RWPE2 (cell line): ENCODE results near the gene AWAT2.
"Not testable (repeated sequence)": the region's sequence is repeated elsewhere in the genome, so short reads cannot be mapped to it uniquely, and the experiment has no call there.

Experiments
- ATAC-seq: fragments of 200-7000 bp; cut with Tn5 transposase; 3 replicates; pipeline ENCODE4 v1.9.1; 2021; ENCODE audit warnings: low read depth
- DNase-seq: peaks from one replicate; pipeline ENCODE4 v3.0.0-alpha.2; 2020; ENCODE audit warnings: low spot score
- H3K27ac ChIP-seq: fragments of 450-650 bp; 2 replicates; pipeline ENCODE4 v1.5.1; 2017; ENCODE audit warnings: mild to moderate bottlenecking; ENCODE audit not compliant: poor library complexity, severe bottlenecking
- H3K27me3 ChIP-seq: fragments of 250-450 bp; sonication (Bioruptor Pico); 2 replicates; pipeline ENCODE4 v1.5.1; 2021; ENCODE audit warnings: mild to moderate bottlenecking, moderate library complexity; ENCODE audit not compliant: insufficient read depth, poor library complexity, severe bottlenecking
- H3K36me3 ChIP-seq: fragments of 250-450 bp; sonication (Bioruptor Pico); 2 replicates; pipeline ENCODE4 v1.5.1; 2020; ENCODE audit warnings: low read depth, mild to moderate bottlenecking, moderate library complexity
- H3K4me1 ChIP-seq: fragments of 250-450 bp; sonication (Bioruptor Pico); 2 replicates; pipeline ENCODE4 v1.5.1; 2021; ENCODE audit warnings: mild to moderate bottlenecking, moderate library complexity; ENCODE audit not compliant: insufficient read depth, poor library complexity, severe bottlenecking
- H3K4me3 ChIP-seq: fragments of 250-450 bp; sonication (Bioruptor Pico); 2 replicates; pipeline ENCODE4 v1.5.1; 2021; ENCODE audit warnings: mild to moderate bottlenecking, moderate library complexity; ENCODE audit not compliant: severe bottlenecking
- H3K9me3 ChIP-seq: fragments of 250-450 bp; sonication (Bioruptor Pico); 2 replicates; pipeline ENCODE4 v1.5.1; 2021; ENCODE audit warnings: mild to moderate bottlenecking, moderate library complexity; ENCODE audit not compliant: severe bottlenecking
- CTCF ChIP-seq: fragments of 450-650 bp; IDR thresholded peaks from one replicate; pipeline ENCODE4 v1.5.1; 2017; ENCODE audit warnings: mild to moderate bottlenecking, moderate library complexity; ENCODE audit not compliant: poor library complexity, severe bottlenecking

The AWAT2 gene

GRCh38 chrX:70001708-70002341 is 47.9 kb downstream of the AWAT2 start:
- no peak for TF ChIP-seq CTCF
- DNase-seq (no peak), ATAC-seq (no peak)
- Histone ChIP-seq H3K4me1 (no peaks in the 10 kb centered on the region), H3K9me3 (no peaks in the 10 kb centered on the region), H3K4me3 (no peak overlapping the region), H3K36me3 (no peaks in the 10 kb centered on the region), H3K27ac (no peak overlapping the region), H3K27me3 (no peaks in the 10 kb centered on the region)

DNA sequence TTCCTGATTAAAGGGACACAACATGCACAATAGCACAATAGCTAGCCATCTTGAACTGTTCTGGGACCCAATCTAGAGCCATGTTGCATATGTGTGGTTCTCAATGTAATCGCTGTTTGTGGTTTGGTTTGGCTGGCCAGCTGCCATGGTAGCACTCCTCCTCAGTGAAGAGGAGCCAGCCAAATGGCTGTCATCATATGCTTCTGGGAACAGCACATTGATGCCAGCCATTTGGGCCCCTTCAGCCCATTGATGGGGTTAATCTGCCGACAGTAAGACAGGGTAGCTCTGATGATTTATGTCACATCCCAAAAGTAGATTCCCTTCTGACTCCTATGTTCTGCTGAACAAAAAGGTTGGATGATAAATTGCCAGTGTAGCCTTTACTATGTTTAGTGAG is 48.5 kb downstream of the AWAT2 start:
- no peak overlapping the region for H3K4me3 ChIP-seq
- no peak for TF ChIP-seq CTCF
- DNase-seq (no peak), ATAC-seq (no peak)
- no peaks in the 10 kb centered on the region for H3K9me3 ChIP-seq
- no peak overlapping the region for H3K27ac ChIP-seq
- H3K27me3 ChIP-seq, result no peaks in the 10 kb centered on the region
- no peaks in the 10 kb centered on the region for H3K4me1 ChIP-seq
- H3K36me3 ChIP-seq, result no peaks in the 10 kb centered on the region

DNA sequence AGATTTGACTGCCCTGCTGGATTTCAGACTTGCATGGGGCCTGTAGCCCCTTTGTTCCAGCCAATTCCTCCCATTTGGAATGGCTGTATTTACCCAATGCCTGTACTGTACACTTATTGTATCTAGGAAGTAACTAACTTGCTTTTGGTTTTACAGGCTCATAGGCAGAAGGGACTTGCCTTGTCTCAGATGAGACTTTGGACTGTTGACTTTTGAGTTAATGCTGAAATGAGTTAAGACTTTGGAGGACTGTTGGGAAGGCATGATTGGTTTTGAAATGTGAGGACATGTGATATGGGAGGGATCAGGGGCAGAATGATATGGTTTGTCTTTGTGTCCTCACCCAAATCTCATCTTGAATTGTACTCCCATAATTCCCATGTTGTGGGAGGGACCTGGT is 51.4 kb downstream of the AWAT2 start:
- H3K27ac ChIP-seq, H3K27me3 ChIP-seq, H3K9me3 ChIP-seq, DNase-seq, ATAC-seq, H3K4me1 ChIP-seq, H3K4me3 ChIP-seq, H3K36me3 ChIP-seq: not testable (repeated sequence)

DNA sequence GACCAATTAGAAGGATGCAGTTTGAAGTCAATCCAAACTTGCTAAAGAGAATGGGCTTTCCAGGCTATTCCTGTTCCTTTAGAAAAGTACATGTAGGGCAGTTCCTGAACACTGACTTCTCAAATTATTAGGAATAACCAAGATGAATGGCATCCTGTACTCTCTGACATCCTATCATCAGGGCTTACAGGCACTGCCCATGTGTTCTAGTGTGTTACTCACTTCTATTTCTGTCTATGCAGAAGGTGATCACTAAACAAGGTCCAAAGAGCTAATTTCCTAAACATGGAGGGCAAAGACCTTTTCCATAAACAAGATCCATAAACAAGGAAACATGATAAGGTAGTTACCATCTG is 53.6 kb downstream of the AWAT2 start:
- H3K27ac ChIP-seq, result no peak overlapping the region
- DNase-seq, result no peak
- TF ChIP-seq CTCF, result no peak
- no peak overlapping the region for H3K4me3 ChIP-seq
- H3K4me1 ChIP-seq, result no peaks in the 10 kb centered on the region
- H3K9me3 ChIP-seq, result no peaks in the 10 kb centered on the region
- no peaks in the 10 kb centered on the region for H3K27me3 ChIP-seq
- no peaks in the 10 kb centered on the region for H3K36me3 ChIP-seq
- ATAC-seq, result no peak

DNA sequence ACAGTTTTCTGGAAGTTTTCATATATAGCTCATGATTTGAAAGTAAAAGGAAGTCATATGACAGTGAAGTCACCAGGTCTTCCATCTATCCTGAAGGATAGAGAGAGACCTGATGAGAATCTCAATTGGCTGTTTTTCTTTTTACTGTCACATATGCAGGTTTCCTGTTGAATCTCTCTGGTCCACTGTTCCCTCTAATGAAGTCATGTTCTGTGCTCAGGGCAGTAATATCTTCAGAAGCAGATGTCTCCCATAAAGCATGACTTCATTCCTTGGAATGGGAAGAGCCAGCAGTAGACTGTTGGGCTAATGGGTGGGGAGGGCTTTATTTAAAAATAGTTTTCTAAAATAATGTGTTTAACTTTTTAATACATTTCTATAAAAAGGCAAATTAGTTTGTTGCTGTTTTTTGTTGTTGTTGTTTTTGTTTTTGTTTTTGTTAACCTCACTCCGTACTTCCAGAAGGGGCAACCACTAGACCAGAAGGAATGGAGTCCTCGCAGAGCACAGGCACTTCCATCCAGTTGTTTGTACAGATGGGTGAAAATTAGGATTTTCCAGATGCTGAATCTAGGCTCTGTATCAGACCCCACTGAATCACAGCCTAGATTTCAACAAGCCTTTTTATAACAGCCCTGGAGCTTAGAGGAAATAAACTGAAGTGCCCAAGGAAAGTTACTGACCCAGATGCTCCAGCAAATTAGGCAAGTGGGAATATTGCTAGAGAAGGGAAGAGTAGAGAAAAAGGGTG is 54.2 kb downstream of the AWAT2 start:
- DNase-seq (no peak), ATAC-seq (no peak)
- Histone ChIP-seq H3K27me3 (no peaks in the 10 kb centered on the region), H3K27ac (no peak overlapping the region), H3K4me1 (no peaks in the 10 kb centered on the region), H3K9me3 (no peaks in the 10 kb centered on the region), H3K36me3 (no peaks in the 10 kb centered on the region), H3K4me3 (no peak overlapping the region)
- TF ChIP-seq CTCF, result no peak
